NCI-H1092 (cell line): ENCODE results near the gene LYPD6.
"Not testable (repeated sequence)": the region's sequence is repeated elsewhere in the genome, so short reads cannot be mapped to it uniquely, and the experiment has no call there.

Experiments used
- DNase-seq: peaks from one replicate; lab custom pipeline; 2025; lab: John Stamatoyannopoulos, UW

LYPD6 gene

DNA sequence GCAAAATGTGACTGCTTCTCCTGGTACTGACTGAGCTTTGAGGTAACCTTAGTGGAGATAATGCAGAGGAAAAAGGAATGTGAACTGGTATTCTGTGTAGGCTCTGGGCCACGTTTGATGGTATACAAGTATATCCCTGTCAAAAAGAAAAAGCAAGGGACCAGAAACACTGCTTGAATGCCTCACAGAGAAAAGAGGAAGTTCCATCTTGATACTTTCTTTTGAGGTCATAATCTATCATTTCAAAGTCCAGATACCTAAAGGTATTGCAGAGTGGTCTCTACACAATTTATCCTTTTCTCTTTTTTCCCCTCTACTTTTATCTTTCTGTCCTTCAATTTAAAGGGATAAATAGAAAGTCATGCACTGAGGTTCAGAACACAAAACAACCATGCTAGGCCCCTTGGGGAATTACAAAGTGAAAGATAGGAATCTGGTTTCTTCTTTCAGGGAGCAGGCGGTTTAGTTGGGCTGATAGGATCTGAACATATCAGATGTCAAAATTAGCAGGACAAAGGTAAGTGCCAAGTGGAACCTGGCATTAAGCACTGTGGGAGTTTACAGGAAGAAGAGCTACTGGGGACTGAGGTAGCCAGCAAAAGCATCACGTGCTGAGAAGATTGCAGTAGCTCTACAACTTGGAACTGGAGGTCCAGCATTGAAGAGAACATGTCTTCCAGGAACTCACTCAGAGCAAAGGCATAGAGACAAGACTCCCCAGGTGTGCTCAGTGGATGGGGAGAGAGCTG lies 121.2 kb downstream of the LYPD6 start:
- DNase-seq = no peak

DNA sequence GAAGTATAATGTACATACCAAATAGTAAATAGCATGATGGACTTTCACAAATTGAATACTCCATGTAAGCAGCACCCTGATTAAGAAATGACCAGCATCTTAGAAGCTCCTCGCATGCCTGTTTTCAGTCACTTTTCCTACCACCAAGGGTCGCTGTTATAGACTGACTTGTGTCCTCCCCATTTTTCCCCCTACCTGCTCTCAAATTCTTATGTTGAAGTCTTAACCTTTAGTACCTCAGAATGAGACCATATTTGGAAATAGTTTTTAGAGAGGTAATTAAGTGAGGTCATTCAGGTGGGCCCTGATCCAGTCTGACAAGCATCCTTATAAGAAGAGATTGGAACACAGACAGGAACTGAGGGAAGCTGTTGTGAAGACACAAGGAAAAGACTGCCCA lies 125.9 kb downstream of the LYPD6 start:
- DNase-seq = no peak

- DNase-seq = no peak
Measured at GRCh38 chr2:149458502-149458901, 128.1 kb downstream of the LYPD6 start.

- DNase-seq = no peak
Measured at GRCh38 chr2:149463328-149464002, 133.1 kb downstream of the LYPD6 start.

GRCh38 chr2:149464396-149464795 lies 134.0 kb downstream of the LYPD6 start:
- DNase-seq = no peak

GRCh38 chr2:149465873-149466272 lies 135.5 kb downstream of the LYPD6 start:
- DNase-seq = no peak

DNA sequence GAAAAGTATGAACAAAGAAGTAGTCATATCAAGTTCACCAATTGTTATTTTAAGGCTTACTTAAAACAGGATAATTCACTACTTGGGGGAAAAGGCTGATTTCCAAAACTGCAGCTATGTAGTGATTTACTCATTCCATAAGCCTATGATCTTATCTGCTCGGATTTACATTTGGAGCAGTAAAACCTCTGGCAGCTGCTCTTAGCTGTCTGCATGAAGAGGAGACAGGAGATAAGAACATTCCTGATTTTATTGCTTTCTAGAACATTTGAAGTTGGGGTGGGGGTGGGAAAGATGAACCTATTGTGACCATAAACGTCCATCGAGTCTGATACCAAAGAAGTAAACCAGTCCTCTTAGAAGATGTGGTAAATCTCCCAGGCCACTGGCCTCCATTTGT lies 136.2 kb downstream of the LYPD6 start:
- DNase-seq = no peak

DNA sequence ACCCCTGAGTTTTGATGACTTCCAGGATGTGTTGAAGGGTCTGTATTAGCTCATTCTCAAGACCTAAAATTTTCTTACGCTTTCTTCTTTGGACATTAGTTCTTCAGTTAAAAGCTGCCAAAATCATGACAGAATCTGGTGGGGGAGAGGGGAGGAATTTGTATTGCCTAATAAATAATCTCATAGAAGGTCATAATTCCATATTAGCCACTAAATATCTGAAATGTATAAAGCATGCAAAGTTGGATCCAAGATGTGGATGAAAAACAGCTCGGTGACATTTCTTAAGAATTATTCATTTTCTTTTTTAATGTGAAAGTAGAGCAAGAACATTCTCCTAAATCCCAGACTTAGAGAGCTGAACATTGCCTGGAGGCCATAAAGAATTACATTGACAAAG lies 137.0 kb downstream of the LYPD6 start:
- DNase-seq = no peak

DNA sequence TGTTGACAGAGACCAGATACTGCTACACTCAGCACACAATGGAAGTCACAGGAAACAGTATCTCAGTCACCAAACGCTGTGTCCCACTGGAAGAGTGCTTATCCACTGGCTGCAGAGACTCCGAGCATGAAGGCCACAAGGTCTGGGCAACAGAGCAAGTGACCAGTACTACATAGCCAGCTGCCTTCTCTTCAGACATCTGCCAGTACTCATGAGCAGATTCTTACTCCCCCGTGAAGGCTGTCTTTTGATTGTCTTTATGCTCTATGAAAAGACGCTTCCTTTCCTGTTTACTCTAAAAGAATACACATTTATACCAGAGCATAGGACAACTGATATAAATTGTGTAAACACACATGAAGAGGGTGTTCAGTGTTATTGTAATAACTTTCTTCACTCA lies 138.2 kb downstream of the LYPD6 start:
- no peak for DNase-seq

DNA sequence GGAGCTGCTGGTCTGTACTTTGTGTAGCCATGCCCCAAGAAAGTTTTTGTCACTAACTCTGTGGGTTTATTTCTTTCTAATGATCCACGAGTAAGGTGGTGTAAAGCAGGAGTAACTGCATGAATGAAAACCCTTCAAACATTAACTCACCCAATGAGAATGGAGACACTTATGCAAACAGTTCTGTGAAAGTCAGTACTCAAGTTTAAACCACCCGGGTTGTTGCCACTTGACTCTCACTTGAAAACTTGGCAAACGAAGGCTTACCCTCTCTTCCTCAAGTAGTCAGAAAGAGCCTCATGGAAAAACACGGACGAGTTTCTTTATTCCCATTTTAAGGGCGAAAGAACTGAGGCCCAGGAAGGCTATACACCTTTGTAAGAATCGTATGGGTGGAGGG lies 139.7 kb downstream of the LYPD6 start:
- DNase-seq = no peak

- no peak for DNase-seq
Measured at GRCh38 chr2:149472413-149472812, 142.0 kb downstream of the LYPD6 start.

- DNase-seq = no peak
Measured at GRCh38 chr2:149473068-149473467, 142.7 kb downstream of the LYPD6 start.

GRCh38 chr2:149473521-149473920 lies 143.1 kb downstream of the LYPD6 start:
- DNase-seq = no peak

- no peak for DNase-seq
Measured at GRCh38 chr2:149483004-149483605, 152.7 kb downstream of the LYPD6 start.

DNA sequence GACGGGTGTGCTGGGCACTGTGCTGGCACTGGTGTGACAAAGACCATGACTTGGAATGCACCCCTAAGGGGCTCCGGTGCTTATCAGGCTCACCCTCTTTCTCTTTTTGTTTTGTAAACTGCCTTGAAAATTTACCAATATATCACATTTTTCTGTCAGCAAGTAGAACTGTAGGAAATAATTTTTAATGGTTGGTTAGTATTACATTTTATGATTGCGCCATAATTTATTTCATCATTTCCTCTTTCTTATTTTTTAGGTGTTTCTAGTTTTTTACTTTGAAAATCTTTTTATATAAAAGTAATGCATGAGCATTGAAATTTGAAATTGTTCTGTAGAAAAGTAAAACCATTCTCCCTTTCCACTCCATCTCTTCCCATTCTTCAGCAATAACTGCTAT lies 156.3 kb downstream of the LYPD6 start:
- no peak for DNase-seq

DNA sequence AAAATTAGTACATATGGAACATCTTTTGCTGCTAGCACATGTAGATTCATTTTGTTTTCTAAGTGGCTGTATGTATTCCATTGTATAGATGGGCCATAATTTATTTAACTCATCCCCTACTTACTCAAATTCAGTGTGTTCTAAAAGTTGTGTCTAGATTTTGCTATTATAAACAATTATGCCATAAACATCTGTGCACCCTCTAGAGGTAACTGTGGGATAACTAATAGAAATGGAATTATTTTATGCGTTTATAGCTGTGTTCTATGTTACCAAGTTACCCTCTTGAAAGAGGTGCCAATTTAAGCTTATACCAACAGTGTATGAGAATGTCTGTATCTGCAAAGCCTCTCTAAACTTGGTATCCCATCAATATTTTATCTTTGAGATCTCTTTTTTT lies 156.8 kb downstream of the LYPD6 start:
- DNase-seq = no peak

GRCh38 chr2:149488706-149489440 lies 158.5 kb downstream of the LYPD6 start:
- no peak for DNase-seq

DNA sequence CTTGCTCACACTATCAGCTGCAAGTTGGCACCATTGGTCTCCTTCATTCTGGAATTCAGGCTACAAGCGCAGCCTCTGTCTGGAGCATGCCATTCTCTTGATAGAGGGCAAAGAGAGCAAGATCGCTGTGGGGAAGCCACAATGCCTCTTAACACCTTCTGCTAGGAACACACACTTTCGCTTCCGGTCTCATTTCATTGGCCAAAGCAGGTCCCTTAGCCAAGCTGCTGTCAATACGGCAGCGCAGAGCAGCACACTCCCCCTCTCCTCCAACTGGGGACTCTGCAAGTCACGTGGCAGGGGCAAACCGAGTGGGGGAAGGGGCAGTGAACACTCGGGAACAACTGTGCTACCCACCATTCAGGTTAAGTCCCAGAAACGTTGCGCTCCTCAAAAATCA lies 159.1 kb downstream of the LYPD6 start:
- no peak for DNase-seq

GRCh38 chr2:149490296-149490695 lies 159.9 kb downstream of the LYPD6 start:
- no peak for DNase-seq

DNA sequence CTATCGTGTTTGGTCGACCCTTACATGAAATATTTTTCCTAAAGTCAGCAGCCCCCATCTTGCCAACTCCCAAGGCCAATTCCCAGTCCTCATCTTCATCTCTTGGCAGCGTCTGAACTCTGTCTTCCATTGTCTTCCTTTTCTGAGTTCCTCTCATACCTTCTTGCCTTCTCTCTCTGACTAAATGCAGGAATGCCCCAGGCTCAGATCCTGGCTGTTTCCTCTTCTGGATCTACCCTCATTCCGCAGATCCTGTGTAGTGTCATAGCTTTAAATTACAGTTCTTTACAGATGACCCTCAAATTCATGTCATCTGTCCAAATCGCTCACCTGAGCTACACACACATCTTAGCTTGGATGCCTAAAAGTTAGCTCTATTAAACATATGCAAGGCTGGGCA lies 162.5 kb downstream of the LYPD6 start:
- DNase-seq = no peak

GRCh38 chr2:149499204-149499603 lies 168.8 kb downstream of the LYPD6 start:
- not testable (repeated sequence) for DNase-seq

GRCh38 chr2:149506808-149507207 lies 176.4 kb downstream of the LYPD6 start:
- not testable (repeated sequence) for DNase-seq

GRCh38 chr2:149507974-149508373 lies 177.6 kb downstream of the LYPD6 start:
- no peak for DNase-seq
